HG03159 (cell line): ENCODE results near the gene NR6A1.
"Not testable (repeated sequence)": the region's sequence is repeated elsewhere in the genome, so short reads cannot be mapped to it uniquely, and the experiment has no call there.

Source experiments
- ATAC-seq: cut with Tn5 transposase; IDR thresholded peaks from one replicate; pipeline ENCODE4 v1.9.1; 2021; ENCODE audit warnings: mild to moderate bottlenecking, moderate library complexity; ENCODE audit not compliant: unreplicated experiment

NR6A1 gene

GRCh38 chr9:124621371-124622328, 149.5 kb downstream of the NR6A1 start:
- ATAC-seq, result no peak

- no peak for ATAC-seq
Observed at GRCh38 chr9:124618476-124618875, 152.6 kb downstream of the NR6A1 start.

GRCh38 chr9:124617477-124618141, 153.5 kb downstream of the NR6A1 start:
- ATAC-seq, result peak; percentile 62

GRCh38 chr9:124616961-124617360, 154.2 kb downstream of the NR6A1 start:
- no peak for ATAC-seq

GRCh38 chr9:124615840-124616239, 155.3 kb downstream of the NR6A1 start:
- ATAC-seq, result not testable (repeated sequence)

GRCh38 chr9:124615100-124615742, 155.9 kb downstream of the NR6A1 start:
- ATAC-seq, result no peak

- ATAC-seq, result no peak
Observed at GRCh38 chr9:124613849-124614248, 157.3 kb downstream of the NR6A1 start.

- ATAC-seq, result no peak
Observed at GRCh38 chr9:124611106-124611505, 160.0 kb downstream of the NR6A1 start.

- ATAC-seq, result no peak
Observed at GRCh38 chr9:124606027-124606426, 165.1 kb downstream of the NR6A1 start.

- ATAC-seq, result no peak
Observed at GRCh38 chr9:124605258-124605657, 165.9 kb downstream of the NR6A1 start.

- ATAC-seq, result no peak
Observed at GRCh38 chr9:124602632-124603031, 168.5 kb downstream of the NR6A1 start.

- no peak for ATAC-seq
Observed at GRCh38 chr9:124602204-124602603, 168.9 kb downstream of the NR6A1 start.

- ATAC-seq, result no peak
Observed at GRCh38 chr9:124600407-124600806, 170.7 kb downstream of the NR6A1 start.

GRCh38 chr9:124599121-124599795, 171.9 kb downstream of the NR6A1 start:
- no peak for ATAC-seq

GRCh38 chr9:124598048-124598447, 173.1 kb downstream of the NR6A1 start:
- ATAC-seq, result no peak

GRCh38 chr9:124596172-124596839, 174.8 kb downstream of the NR6A1 start:
- no peak for ATAC-seq

GRCh38 chr9:124595743-124596142, 175.4 kb downstream of the NR6A1 start:
- ATAC-seq, result no peak

GRCh38 chr9:124594673-124595072, 176.4 kb downstream of the NR6A1 start:
- ATAC-seq, result no peak

- no peak for ATAC-seq
Observed at GRCh38 chr9:124594225-124594624, 176.9 kb downstream of the NR6A1 start.

GRCh38 chr9:124593651-124594058, 177.5 kb downstream of the NR6A1 start:
- no peak for ATAC-seq
